GM12865 (cell line): ENCODE data around the gene DIAPH2.

ENCODE experiments used
- DNase-seq: peaks from one replicate; pipeline ENCODE4 v3.0.0; 2010; ENCODE audit warnings: low read depth
- H3K4me3 ChIP-seq: 2 replicates; pipeline ENCODE4 v1.5.1; 2011; ENCODE audit warnings: mild to moderate bottlenecking, low read depth, low read length, control low read depth
- TF ChIP-seq, protein P1 (sequence below): IDR thresholded peaks from 2 replicates; pipeline ENCODE4 v1.5.1; 2011; ENCODE audit warnings: low read length, control low read depth, low read depth, inconsistent platforms; ENCODE audit not compliant: insufficient read depth; ENCODE audit errors: missing control alignments

DIAPH2 gene

GRCh38 chrX:97046867-97047266 lies 362.2 kb downstream of the DIAPH2 start:
- H3K4me3 ChIP-seq = no peak overlapping the region
- DNase-seq = no peak
- TF ChIP-seq, protein P1, sequence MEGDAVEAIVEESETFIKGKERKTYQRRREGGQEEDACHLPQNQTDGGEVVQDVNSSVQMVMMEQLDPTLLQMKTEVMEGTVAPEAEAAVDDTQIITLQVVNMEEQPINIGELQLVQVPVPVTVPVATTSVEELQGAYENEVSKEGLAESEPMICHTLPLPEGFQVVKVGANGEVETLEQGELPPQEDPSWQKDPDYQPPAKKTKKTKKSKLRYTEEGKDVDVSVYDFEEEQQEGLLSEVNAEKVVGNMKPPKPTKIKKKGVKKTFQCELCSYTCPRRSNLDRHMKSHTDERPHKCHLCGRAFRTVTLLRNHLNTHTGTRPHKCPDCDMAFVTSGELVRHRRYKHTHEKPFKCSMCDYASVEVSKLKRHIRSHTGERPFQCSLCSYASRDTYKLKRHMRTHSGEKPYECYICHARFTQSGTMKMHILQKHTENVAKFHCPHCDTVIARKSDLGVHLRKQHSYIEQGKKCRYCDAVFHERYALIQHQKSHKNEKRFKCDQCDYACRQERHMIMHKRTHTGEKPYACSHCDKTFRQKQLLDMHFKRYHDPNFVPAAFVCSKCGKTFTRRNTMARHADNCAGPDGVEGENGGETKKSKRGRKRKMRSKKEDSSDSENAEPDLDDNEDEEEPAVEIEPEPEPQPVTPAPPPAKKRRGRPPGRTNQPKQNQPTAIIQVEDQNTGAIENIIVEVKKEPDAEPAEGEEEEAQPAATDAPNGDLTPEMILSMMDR = no peak

- no peak for DNase-seq
- H3K4me3 ChIP-seq = no peak overlapping the region
- TF ChIP-seq, protein P1 = no peak
These were observed 365.8 kb downstream of the DIAPH2 start for GRCh38 chrX:97050392-97050791.

- DNase-seq = no peak
- TF ChIP-seq, protein P1 = no peak
- H3K4me3 ChIP-seq = no peak overlapping the region
These were observed 372.8 kb downstream of the DIAPH2 start for GRCh38 chrX:97057349-97057909.

DNA sequence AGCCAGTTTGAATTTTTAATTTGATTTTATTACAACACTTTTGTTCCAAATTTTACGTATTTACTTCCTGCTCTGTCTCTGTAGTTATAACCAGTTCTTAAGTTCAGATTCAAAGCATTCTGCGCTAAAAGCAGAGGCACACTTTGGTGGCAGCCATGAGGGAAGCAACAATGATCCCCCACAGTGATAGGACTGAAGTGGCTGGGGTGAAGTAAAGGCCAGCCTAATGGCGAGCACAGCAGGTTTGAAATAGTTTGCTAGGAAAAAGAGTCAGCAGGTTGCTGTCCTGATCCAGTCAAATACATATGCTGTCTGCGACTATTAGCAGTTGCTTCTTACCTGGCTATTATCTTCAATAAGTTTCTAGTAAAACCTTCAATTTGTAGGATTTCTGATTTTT lies 375.4 kb downstream of the DIAPH2 start:
- TF ChIP-seq, protein P1 = no peak
- no peak overlapping the region for H3K4me3 ChIP-seq
- DNase-seq = no peak

GRCh38 chrX:97065066-97065465 lies 380.4 kb downstream of the DIAPH2 start:
- no peak for DNase-seq
- TF ChIP-seq, protein P1 = no peak
- H3K4me3 ChIP-seq = no peak overlapping the region

- H3K4me3 ChIP-seq = no peak overlapping the region
- no peak for DNase-seq
- TF ChIP-seq, protein P1 = no peak
These were observed 381.3 kb downstream of the DIAPH2 start for GRCh38 chrX:97065973-97066372.

- no peak overlapping the region for H3K4me3 ChIP-seq
- TF ChIP-seq, protein P1 = no peak
- DNase-seq = no peak
These were observed 381.7 kb downstream of the DIAPH2 start for GRCh38 chrX:97066381-97066780.
